H1 (cell line): Measurements from ENCODE around the gene TMBIM6.

ENCODE experiments used
- POLR2A ChIP-seq, 2 experiments: IDR thresholded peaks; 1 replicate in 1 of 2; 2 replicates in 1 of 2; pipeline ENCODE4 v1.6.1; 2011; ENCODE audit warnings: low read depth in 2 of 2, low read length in 2 of 2, mild to moderate bottlenecking in 2 of 2; ENCODE audit errors: control extremely low read depth in 1 of 2
- POLR2AphosphoS5 ChIP-seq: IDR thresholded peaks from 2 replicates; pipeline ENCODE4 v1.6.1; 2011; ENCODE audit warnings: low read depth, low read length
- USF2 ChIP-seq: IDR thresholded peaks from 2 replicates; pipeline ENCODE4 v1.6.1; 2011; ENCODE audit warnings: low read length, improper control_type of control experiment

- TF ChIP-seq POLR2AphosphoS5 (no peak; the same call in 1 of the 2 replicates), USF2 (no peak), POLR2A (IDR thresholded peaks at IDR 0.05; ENCODE audit: control extremely low read depth in 1 of 2, low read depth in 2 of 2, low read length in 2 of 2) (no peak)
Observed at GRCh38 chr12:49793620-49794019, 52.3 kb downstream of the TMBIM6 start.
